Heart left ventricle (tissue), 16 donors: ENCODE measurements around the gene NINL. TPM values are rescaled to one million over a fixed set of nuclear protein-coding genes. Genes with fewer than 3 reads are reported as not detected.
A peak's percentile ranks its signal among the peaks of the same experiment; 100 is the strongest.
"Not testable (repeated sequence)": the region's sequence is repeated elsewhere in the genome, so short reads cannot be mapped to it uniquely, and the experiment has no call there.

Experiments
- ATAC-seq, 4 donors: fragments of 200-7000 bp; cut with Tn5 transposase; one replicate each; pipeline ENCODE4 v1.9.1; 2020 to 2022; ENCODE audit warnings: moderate library complexity in 4 of 4, mild to moderate bottlenecking in 3 of 4, moderate number of reproducible peaks in 1 of 4
- DNase-seq, 5 donors: peaks; one replicate each; pipeline ENCODE4 v3.0.0-alpha.2; 2020
- H3K27ac ChIP-seq, 12 donors: fragments of 200-600 bp; sonication (generic) in 4 of 12; one replicate each; pipeline versions ENCODE4 v1.5.0 to v1.8.0; 2016 to 2022; ENCODE audit warnings: mild to moderate bottlenecking in 2 of 12
- H3K27me3 ChIP-seq, 9 donors: fragments of 200-600 bp; sonication (generic) in 2 of 9; one replicate each; pipeline versions ENCODE4 v1.5.1 to v1.8.0; 2016 to 2022; ENCODE audit warnings: mild to moderate bottlenecking in 3 of 9
- H3K36me3 ChIP-seq, 9 donors: fragments of 200-600 bp; sonication (generic) in 2 of 9; one replicate each; pipeline versions ENCODE4 v1.5.0 to v1.8.0; 2018 to 2022; ENCODE audit warnings: mild to moderate bottlenecking in 2 of 9
- H3K4me1 ChIP-seq, 12 donors: fragments of 200-600 bp; sonication (generic) in 4 of 12; one replicate each; pipeline versions ENCODE4 v1.5.0 to v1.8.0; 2016 to 2022; ENCODE audit warnings: mild to moderate bottlenecking in 3 of 12
- H3K4me3 ChIP-seq, 12 donors: fragments of 200-600 bp; sonication (generic) in 4 of 12; one replicate each; pipeline versions ENCODE4 v1.5.0 to v1.8.0; 2017 to 2022; ENCODE audit warnings: mild to moderate bottlenecking in 9 of 12, moderate library complexity in 4 of 12
- H3K9me3 ChIP-seq, 12 donors: fragments of 200-600 bp; sonication (generic) in 4 of 12; one replicate each; pipeline versions ENCODE4 v1.5.0 to v1.8.0; 2016 to 2022; ENCODE audit warnings: mild to moderate bottlenecking in 1 of 12
- POLR2A ChIP-seq, 2 donors: fragments of 450-650 bp; IDR thresholded peaks; one replicate each; pipeline ENCODE4 v1.6.1; 2017; ENCODE audit warnings: antibody characterized with exemption in 2 of 2, mild to moderate bottlenecking in 2 of 2, moderate library complexity in 2 of 2
- WGBS, 4 donors: extraction: QIAGEN DNeasy Blood & Tissue Kit in 2 of 4; methylation state at CpG; one replicate each; pipeline versions ENCODE4 v1.1.5 to v1.1.7; 2013 to 2018; 5-methylcytosine and 5-hydroxymethylcytosine counted together
- intact Hi-C, 10 donors: fragments of 100-400 bp; cut with DNase I; formaldehyde crosslinking; loops; one replicate each; pipeline versions ENCODE4 v1.11.1 to v1.14.2; 2022
- polyA plus RNA-seq, 2 donors: library from polyadenylated mRNA; stranded (reverse); fragments of 200-250 nt; gene quantifications; one replicate each; pipeline ENCODE4 v1.2.3, GENCODE V29; 2013
- total RNA-seq, 9 donors: library from RNA; depleted of rRNA in 2 of 9; stranded (reverse); fragments of >200 nt in 2 of 9; fragmentation: NEBNext Ultra II Directional in 3 of 9; extraction: Animal tissue kit (Norgen Biotek cat#: 25700) in 3 of 9; gene quantifications; one replicate each; pipeline versions ENCODE4 v1.1.0 to v1.2.4, GENCODE V29; 2016 to 2023
- TF ChIP-seq, protein P1 (sequence below), 12 donors: fragments of 200-600 bp; sonication (generic) in 4 of 12; IDR thresholded peaks; one replicate each; pipeline versions ENCODE4 v1.5.0 to v1.8.0; 2018 to 2022; ENCODE audit warnings: antibody characterized with exemption in 12 of 12, mild to moderate bottlenecking in 5 of 12
- donor health status: ischemic (EF 13 %, LVEDD 7.1; RV severe dilation, severe dysfunction).
- donor health status: healthy with polysubstance abuse.
- donor health status: DM: no; HTN: yes; CAD: no.
- donor health status: DM: no; HTN: no; CAD: no.
- donor health status: ischemic (EF 25% LVEDD 6.9; RV normal size, moderate dysfunction).
- donor health status: ischemic (EF 25% LVEDD 5.7; RV mildly dilated, moderate dysfunction).
- donor health status: healthy.
- donor health status: DM: yes; HTN: yes; CAD: no.
- donor health status: ischemic (EF 35%, LVEDD 5.7; RV mildly dilated, moderate dysfunction).
- donor health status: nonischemic (EF 11% LVEDD 7.7; RV severe dilation, severe dysfunction).
- donor health status: DM: yes; HTN: yes; CAD: no.
- donor health status: PGD.
- donor health status: ischemic (EF 29% LVEDD 5.4; RV normal size, mild dysfunction).
- donor health status: nonischemic (EF 23%, LVEDD 6.1; RV moderate dilation, normal function).

NINL gene
- total and polyA plus RNA-seq, 11 donors = 0.78 to 7.1 (median 2.9) TPM

DNA sequence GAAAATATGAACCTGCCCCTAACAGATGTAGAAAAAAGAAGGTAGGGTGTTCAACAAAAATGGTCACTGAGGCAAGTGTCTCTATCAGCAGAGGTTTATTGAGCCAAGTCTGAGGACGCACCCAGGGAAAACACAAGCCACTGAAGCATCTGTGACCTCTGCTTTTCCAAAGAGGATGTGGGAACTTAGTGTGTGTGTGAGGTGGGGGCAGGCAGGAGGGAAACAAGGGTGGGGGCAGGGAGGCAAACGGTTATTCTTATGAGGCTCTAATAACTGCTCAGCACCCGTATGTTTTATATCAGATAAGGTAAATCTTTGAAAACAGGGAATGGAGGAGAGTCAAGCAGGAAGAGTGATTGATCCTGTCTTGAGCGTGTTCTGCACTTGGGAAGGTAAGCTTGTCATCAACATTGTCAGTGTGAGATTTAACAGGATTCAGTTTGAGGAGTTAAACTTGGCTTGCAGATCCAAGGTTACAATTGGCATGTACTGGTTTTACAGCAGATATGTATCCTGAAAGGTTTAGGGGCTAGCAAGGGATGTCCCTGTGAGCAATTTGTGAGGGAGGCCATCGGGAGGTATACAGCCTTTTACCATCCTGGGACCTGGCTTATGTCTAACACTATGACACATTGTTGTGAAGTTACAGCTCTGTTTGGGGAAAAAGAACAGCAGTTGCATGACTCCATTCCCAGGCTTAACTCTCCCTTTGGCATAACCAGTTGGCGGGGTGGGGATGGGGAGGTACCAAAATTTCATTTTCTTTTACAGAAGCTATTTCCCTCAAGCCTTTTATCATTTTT, 33.7 kb downstream of the NINL start:
- Histone ChIP-seq H3K4me1 (peaks cover 0 to 5% (median 0%) of the 10 kb centered on the region in 12 donors), H3K27me3 (peaks cover 0 to 3% (median 0%) of the 10 kb centered on the region in 9 donors), H3K36me3 (no peaks in the 10 kb centered on the region), H3K27ac (peak overlapping the region in 1 of 12 donors; percentile 38), H3K4me3 (no peak overlapping the region), H3K9me3 (no peaks in the 10 kb centered on the region)
- ATAC-seq (no peak), DNase-seq (no peak)
- intact Hi-C loops = no loop called here
- no peak for TF ChIP-seq POLR2A (IDR thresholded peaks at IDR 0.05)
- TF ChIP-seq, protein P1, sequence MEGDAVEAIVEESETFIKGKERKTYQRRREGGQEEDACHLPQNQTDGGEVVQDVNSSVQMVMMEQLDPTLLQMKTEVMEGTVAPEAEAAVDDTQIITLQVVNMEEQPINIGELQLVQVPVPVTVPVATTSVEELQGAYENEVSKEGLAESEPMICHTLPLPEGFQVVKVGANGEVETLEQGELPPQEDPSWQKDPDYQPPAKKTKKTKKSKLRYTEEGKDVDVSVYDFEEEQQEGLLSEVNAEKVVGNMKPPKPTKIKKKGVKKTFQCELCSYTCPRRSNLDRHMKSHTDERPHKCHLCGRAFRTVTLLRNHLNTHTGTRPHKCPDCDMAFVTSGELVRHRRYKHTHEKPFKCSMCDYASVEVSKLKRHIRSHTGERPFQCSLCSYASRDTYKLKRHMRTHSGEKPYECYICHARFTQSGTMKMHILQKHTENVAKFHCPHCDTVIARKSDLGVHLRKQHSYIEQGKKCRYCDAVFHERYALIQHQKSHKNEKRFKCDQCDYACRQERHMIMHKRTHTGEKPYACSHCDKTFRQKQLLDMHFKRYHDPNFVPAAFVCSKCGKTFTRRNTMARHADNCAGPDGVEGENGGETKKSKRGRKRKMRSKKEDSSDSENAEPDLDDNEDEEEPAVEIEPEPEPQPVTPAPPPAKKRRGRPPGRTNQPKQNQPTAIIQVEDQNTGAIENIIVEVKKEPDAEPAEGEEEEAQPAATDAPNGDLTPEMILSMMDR (IDR thresholded peaks at IDR 0.05) = no peak
- WGBS, 4 donors = 69 to 75% (median 72%) methylated on average over 6 of the region's 6 CpGs

GRCh38 chr20:25550645-25551337, 34.5 kb downstream of the NINL start:
- DNase-seq, H3K36me3 ChIP-seq, intact Hi-C loops: not testable (repeated sequence)

GRCh38 chr20:25549843-25550477, 35.4 kb downstream of the NINL start:
- Histone ChIP-seq H3K27me3 (peaks cover 0 to 3% (median 0%) of the 10 kb centered on the region in 9 donors), H3K36me3 (no peaks in the 10 kb centered on the region), H3K4me1 (peaks cover 0 to 8% (median 0%) of the 10 kb centered on the region in 12 donors), H3K4me3 (no peak overlapping the region), H3K27ac (peak overlapping the region in 1 of 12 donors; percentile 45), H3K9me3 (no peaks in the 10 kb centered on the region)
- TF ChIP-seq POLR2A (IDR thresholded peaks at IDR 0.05) = no peak
- TF ChIP-seq, protein P1 (IDR thresholded peaks at IDR 0.05) = no peak
- ATAC-seq (no peak), DNase-seq (no peak)
- 79 to 90% (median 84%) methylated on average over 10 of the region's 10 CpGs for WGBS, 4 donors
- intact Hi-C loops = loop anchor here in 1 of 10 donors (10.0 kb wide), 2 partner anchors 65 to 75 kb away; partner anchors contain the start of gene NANP

More at GRCh38 chr20:25550645-25551337, 34.5 kb downstream of the NINL start:
- WGBS, 4 donors = 77 to 91% (median 82%) methylated on average over 7 of the region's 7 CpGs
- not testable (repeated sequence) for ATAC-seq, H3K9me3 ChIP-seq, H3K27me3 ChIP-seq, H3K4me1 ChIP-seq, H3K4me3 ChIP-seq
- H3K27ac ChIP-seq = peak overlapping the region in 1 of 12 donors; percentile 45

- intact Hi-C loops = loop anchor here in 1 of 10 donors (10.0 kb wide), 2 partner anchors 64 to 76 kb away; partner anchors contain the start of gene NANP
- Histone ChIP-seq H3K4me3 (no peak overlapping the region), H3K9me3 (no peaks in the 10 kb centered on the region), H3K27ac (peak overlapping the region in 1 of 12 donors; percentile 45), H3K36me3 (no peaks in the 10 kb centered on the region), H3K4me1 (peaks cover 0 to 10% (median 0%) of the 10 kb centered on the region in 12 donors), H3K27me3 (peaks cover 0 to 3% (median 0%) of the 10 kb centered on the region in 9 donors)
- ATAC-seq = no peak
- WGBS, 4 donors = 72 to 80% (median 75%) methylated on average over 15 of the region's 15 CpGs
- DNase-seq = no peak
- TF ChIP-seq POLR2A (IDR thresholded peaks at IDR 0.05) = no peak
- TF ChIP-seq, protein P1 (IDR thresholded peaks at IDR 0.05) = no peak
Measured at GRCh38 chr20:25549172-25549773, 36.1 kb downstream of the NINL start.
